Tibial artery (tissue), 4 donors: ENCODE measurements around the gene BARX2.

ENCODE experiments used
- DNase-seq, 2 donors: peaks; one replicate each; pipeline ENCODE4 v3.0.0-alpha.2; 2019
- H3K27ac ChIP-seq, 2 donors: fragments of 200-600 bp; sonication (generic) in 1 of 2; 1 replicate in 1 of 2; 2 replicates in 1 of 2; pipeline ENCODE4 v1.5.1; 2018 to 2019; ENCODE audit warnings: mild to moderate bottlenecking in 1 of 2
- H3K27me3 ChIP-seq, 2 donors: fragments of 200-600 bp; sonication (generic) in 1 of 2; one replicate each; pipeline versions ENCODE4 v1.5.1 to v1.6.0; 2016 to 2019
- H3K36me3 ChIP-seq, 3 donors: fragments of 200-600 bp; sonication (generic) in 2 of 3; one replicate each; pipeline ENCODE4 v1.5.1; 2016 to 2019; ENCODE audit warnings: mild to moderate bottlenecking in 2 of 3
- H3K4me1 ChIP-seq, 4 donors: fragments of 200-600 bp; sonication (generic) in 2 of 4; 1 replicate in 3 of 4; 2 replicates in 1 of 4; pipeline ENCODE4 v1.5.1; 2016 to 2019
- H3K4me3 ChIP-seq, 2 donors: fragments of 200-600 bp; sonication (generic) in 1 of 2; 1 replicate in 1 of 2; 2 replicates in 1 of 2; pipeline ENCODE4 v1.5.1; 2018 to 2019; ENCODE audit warnings: mild to moderate bottlenecking in 2 of 2
- H3K9me3 ChIP-seq, 3 donors: fragments of 200-600 bp; sonication (generic) in 1 of 3; one replicate each; pipeline ENCODE4 v1.5.1; 2016 to 2019
- CTCF ChIP-seq, 2 experiments: fragments of 200-600 bp in 1 of 2; fragments of 450-650 bp in 1 of 2; IDR thresholded peaks; one replicate each; pipeline ENCODE4 v1.5.1; 2017 to 2019; ENCODE audit warnings: antibody characterized with exemption in 2 of 2, mild to moderate bottlenecking in 1 of 2, moderate library complexity in 1 of 2
- intact Hi-C: fragments of 100-400 bp; cut with DNase I; formaldehyde crosslinking; loops from one replicate; pipeline ENCODE4 v1.15.0; 2023; ENCODE audit warnings: low total_unique reads

Gene BARX2

GRCh38 chr11:129395883-129396282 lies 20.2 kb downstream of the BARX2 start:
- H3K27me3 ChIP-seq, result peaks cover 0 to 11% of the 10 kb centered on the region in 2 donors
- TF ChIP-seq CTCF (IDR thresholded peaks at IDR 0.05), result no peak
- H3K27ac ChIP-seq, result no peak overlapping the region
- H3K36me3 ChIP-seq, result no peaks in the 10 kb centered on the region
- intact Hi-C loops, result no loop called here
- no peak for DNase-seq
- no peaks in the 10 kb centered on the region for H3K4me1 ChIP-seq
- no peaks in the 10 kb centered on the region for H3K9me3 ChIP-seq
- no peak overlapping the region for H3K4me3 ChIP-seq

GRCh38 chr11:129396454-129396853 lies 20.8 kb downstream of the BARX2 start:
- H3K27me3 ChIP-seq, result peaks cover 0 to 8% of the 10 kb centered on the region in 2 donors
- DNase-seq, result no peak
- no peaks in the 10 kb centered on the region for H3K4me1 ChIP-seq
- intact Hi-C loops, result no loop called here
- no peak overlapping the region for H3K4me3 ChIP-seq
- no peaks in the 10 kb centered on the region for H3K9me3 ChIP-seq
- TF ChIP-seq CTCF (IDR thresholded peaks at IDR 0.05), result no peak
- no peaks in the 10 kb centered on the region for H3K36me3 ChIP-seq
- no peak overlapping the region for H3K27ac ChIP-seq

DNA sequence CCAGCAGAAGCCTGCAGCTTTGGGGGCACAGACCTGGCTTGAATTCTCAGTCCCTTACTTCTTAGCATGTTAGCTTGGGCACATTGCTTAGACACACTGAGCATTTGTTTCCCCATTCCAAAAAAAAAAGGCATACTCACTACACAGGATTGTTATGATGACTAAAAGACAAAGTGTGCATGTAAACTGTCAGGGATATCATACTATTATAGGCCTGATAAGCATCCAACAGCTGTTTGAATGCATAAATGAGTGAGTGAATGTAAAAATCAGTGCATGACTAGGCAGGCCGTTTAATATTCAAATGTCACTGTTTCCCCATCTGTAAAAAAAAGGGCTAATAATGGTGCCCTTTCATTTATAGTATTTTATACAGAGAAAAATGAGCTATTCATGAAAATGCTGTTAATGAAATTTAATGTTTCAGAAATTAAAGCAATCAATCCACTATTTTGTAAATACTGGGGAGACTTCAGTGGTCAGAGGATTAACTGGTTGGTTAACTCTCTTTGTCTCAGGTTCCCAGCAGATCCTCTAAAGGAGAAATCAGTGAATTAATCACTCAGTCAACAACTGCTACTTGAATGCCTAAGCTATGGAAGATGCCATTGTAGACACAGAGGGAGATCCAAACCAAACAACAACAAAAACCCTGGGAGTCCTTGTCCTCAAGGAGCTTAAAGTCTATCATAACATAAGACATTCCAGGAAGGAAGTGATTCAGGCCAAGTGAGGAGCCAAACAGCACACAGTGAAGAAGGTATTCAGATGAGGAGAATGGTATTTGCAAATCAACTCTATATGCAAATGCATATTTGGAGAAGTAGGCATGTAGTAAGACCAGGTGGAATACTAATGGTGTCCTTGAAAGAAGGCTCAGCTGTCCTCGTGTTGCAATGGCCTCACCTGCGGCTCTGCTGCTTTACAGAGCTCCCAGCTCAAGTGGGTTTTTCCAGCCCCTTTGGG lies 26.8 kb downstream of the BARX2 start:
- H3K27me3 ChIP-seq, result no peaks in the 10 kb centered on the region
- no peak for DNase-seq
- H3K9me3 ChIP-seq, result no peaks in the 10 kb centered on the region
- H3K36me3 ChIP-seq, result no peaks in the 10 kb centered on the region
- intact Hi-C loops, result no loop called here
- no peak overlapping the region for H3K27ac ChIP-seq
- no peaks in the 10 kb centered on the region for H3K4me1 ChIP-seq
- no peak for TF ChIP-seq CTCF (IDR thresholded peaks at IDR 0.05)
- H3K4me3 ChIP-seq, result no peak overlapping the region

DNA sequence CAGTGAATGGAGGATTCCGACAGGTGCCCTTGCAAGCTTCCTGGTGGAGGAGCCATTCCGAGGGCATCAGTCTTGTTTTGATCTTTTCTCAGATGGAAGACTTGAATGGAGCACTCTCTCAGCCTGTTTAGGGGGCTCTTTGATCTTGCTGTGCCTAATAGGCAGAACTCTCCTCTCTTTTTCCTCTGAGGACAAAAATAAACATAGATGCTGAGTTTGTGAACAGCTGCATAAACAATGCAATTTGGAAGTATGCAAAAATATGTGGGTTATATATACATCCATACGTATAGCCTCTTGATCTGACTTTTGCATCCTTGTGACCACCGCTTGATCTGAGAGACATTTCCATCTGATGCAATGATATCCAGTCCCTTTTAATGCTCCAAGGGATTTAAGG lies 29.1 kb downstream of the BARX2 start:
- H3K9me3 ChIP-seq, result no peaks in the 10 kb centered on the region
- no peaks in the 10 kb centered on the region for H3K36me3 ChIP-seq
- intact Hi-C loops, result no loop called here
- H3K27me3 ChIP-seq, result no peaks in the 10 kb centered on the region
- no peak for DNase-seq
- no peak for TF ChIP-seq CTCF (IDR thresholded peaks at IDR 0.05)
- H3K4me3 ChIP-seq, result no peak overlapping the region
- H3K27ac ChIP-seq, result no peak overlapping the region
- H3K4me1 ChIP-seq, result no peaks in the 10 kb centered on the region

GRCh38 chr11:129408865-129409444 lies 33.3 kb downstream of the BARX2 start:
- no peaks in the 10 kb centered on the region for H3K36me3 ChIP-seq
- H3K9me3 ChIP-seq, result no peaks in the 10 kb centered on the region
- no peaks in the 10 kb centered on the region for H3K4me1 ChIP-seq
- no peak for TF ChIP-seq CTCF (IDR thresholded peaks at IDR 0.05)
- intact Hi-C loops, result no loop called here
- no peak overlapping the region for H3K27ac ChIP-seq
- DNase-seq, result no peak
- no peak overlapping the region for H3K4me3 ChIP-seq
- no peaks in the 10 kb centered on the region for H3K27me3 ChIP-seq
